Esophagus (tissue), 2 donors: Measurements from ENCODE around the gene OAF. TPM values are rescaled to one million over a fixed set of nuclear protein-coding genes. Genes with fewer than 3 reads are reported as not detected.
A peak's percentile ranks its signal among the peaks of the same experiment; 100 is the strongest.

ENCODE experiments used
- H3K27ac ChIP-seq, 2 donors: one replicate each; pipeline ENCODE4 v1.5.1; 2013; ENCODE audit warnings: low read depth in 2 of 2, mild to moderate bottlenecking in 2 of 2, inconsistent platforms in 1 of 2, low read length in 1 of 2, moderate library complexity in 1 of 2
- H3K27me3 ChIP-seq, 2 donors: one replicate each; pipeline ENCODE4 v1.6.1; 2013; ENCODE audit warnings: low read length in 2 of 2, control low read depth in 1 of 2, mild to moderate bottlenecking in 1 of 2; ENCODE audit not compliant: insufficient read depth in 2 of 2, control insufficient read depth in 1 of 2
- H3K36me3 ChIP-seq, 2 donors: one replicate each; pipeline ENCODE4 v1.6.1; 2013; ENCODE audit warnings: low read length in 1 of 2; ENCODE audit not compliant: control insufficient read depth in 2 of 2, insufficient read depth in 2 of 2
- H3K4me1 ChIP-seq, 2 donors: one replicate each; pipeline ENCODE4 v1.6.1; 2013; ENCODE audit warnings: low read length in 1 of 2; ENCODE audit not compliant: control insufficient read depth in 2 of 2, insufficient read depth in 2 of 2
- H3K4me3 ChIP-seq, 2 donors: one replicate each; pipeline ENCODE4 v1.5.1; 2013; ENCODE audit warnings: low read length in 2 of 2, mild to moderate bottlenecking in 2 of 2, low read depth in 1 of 2, moderate library complexity in 1 of 2
- H3K9me3 ChIP-seq, 2 donors: one replicate each; pipeline ENCODE4 v1.6.1; 2013; ENCODE audit warnings: mild to moderate bottlenecking in 2 of 2, low read depth in 1 of 2, low read length in 1 of 2, moderate library complexity in 1 of 2; ENCODE audit not compliant: control insufficient read depth in 2 of 2, insufficient read depth in 1 of 2
- WGBS, 2 donors: extraction: QIAGEN DNeasy Blood & Tissue Kit; methylation state at CpG; one replicate each; pipeline ENCODE4 v1.1.7; 2013; 5-methylcytosine and 5-hydroxymethylcytosine counted together
- polyA plus RNA-seq, 2 donors: library from polyadenylated mRNA; stranded (reverse); fragments of 200-250 nt; gene quantifications; one replicate each; pipeline ENCODE4 v1.2.3, GENCODE V29; 2013
- donor health status: healthy with polysubstance abuse.
- donor health status: Bipolar disorder and iron deficiency.

OAF gene
- polyA plus RNA-seq, 2 donors: 7.2 to 8.4 TPM

GRCh38 chr11:120198787-120199469, 11.9 kb upstream of the OAF start:
- Histone ChIP-seq H3K9me3 (no peaks in the 10 kb centered on the region), H3K4me3 (no peak overlapping the region), H3K36me3 (no peaks in the 10 kb centered on the region), H3K27me3 (no peaks in the 10 kb centered on the region), H3K4me1 (no peaks in the 10 kb centered on the region), H3K27ac (no peak overlapping the region)
- 79 to 90% methylated on average over 9 of the region's 9 CpGs for WGBS, 2 donors

GRCh38 chr11:120199613-120200012, 11.2 kb upstream of the OAF start:
- H3K9me3 ChIP-seq: no peaks in the 10 kb centered on the region
- H3K27ac ChIP-seq: no peak overlapping the region
- no peaks in the 10 kb centered on the region for H3K27me3 ChIP-seq
- no peak overlapping the region for H3K4me3 ChIP-seq
- peaks cover 0 to 2% of the 10 kb centered on the region in 2 donors for H3K4me1 ChIP-seq
- WGBS, 2 donors: 90% methylated on average over 9 of the region's 9 CpGs
- no peaks in the 10 kb centered on the region for H3K36me3 ChIP-seq

- H3K4me1 ChIP-seq: peaks cover 0 to 3% of the 10 kb centered on the region in 2 donors
- no peaks in the 10 kb centered on the region for H3K9me3 ChIP-seq
- no peak overlapping the region for H3K27ac ChIP-seq
- H3K4me3 ChIP-seq: no peak overlapping the region
- 62 to 82% methylated on average over 1 of the region's 1 CpG for WGBS, 2 donors
- H3K27me3 ChIP-seq: no peaks in the 10 kb centered on the region
- no peaks in the 10 kb centered on the region for H3K36me3 ChIP-seq
These were observed 10.2 kb upstream of the OAF start for GRCh38 chr11:120200677-120201076.

- no peaks in the 10 kb centered on the region for H3K27me3 ChIP-seq
- no peaks in the 10 kb centered on the region for H3K9me3 ChIP-seq
- H3K36me3 ChIP-seq: no peaks in the 10 kb centered on the region
- peaks cover 0 to 3% of the 10 kb centered on the region in 2 donors for H3K4me1 ChIP-seq
- H3K4me3 ChIP-seq: no peak overlapping the region
- WGBS, 2 donors: 62 to 63% methylated on average over 3 of the region's 3 CpGs
- no peak overlapping the region for H3K27ac ChIP-seq
These were observed 9.2 kb upstream of the OAF start for GRCh38 chr11:120201653-120202052.

- H3K27me3 ChIP-seq: no peaks in the 10 kb centered on the region
- no peak overlapping the region for H3K4me3 ChIP-seq
- WGBS, 2 donors: 82 to 84% methylated on average over 4 of the region's 4 CpGs
- no peaks in the 10 kb centered on the region for H3K9me3 ChIP-seq
- H3K4me1 ChIP-seq: peaks cover 0 to 8% of the 10 kb centered on the region in 2 donors
- H3K36me3 ChIP-seq: no peaks in the 10 kb centered on the region
- peak overlapping the region in 1 of 2 donors; percentile 3 for H3K27ac ChIP-seq
These were observed 7.2 kb upstream of the OAF start for GRCh38 chr11:120203626-120204025.

GRCh38 chr11:120205596-120206161, 5.2 kb upstream of the OAF start:
- Histone ChIP-seq H3K36me3 (no peaks in the 10 kb centered on the region), H3K4me1 (peaks cover 0 to 12% of the 10 kb centered on the region in 2 donors), H3K27me3 (no peaks in the 10 kb centered on the region), H3K27ac (no peak overlapping the region), H3K9me3 (no peaks in the 10 kb centered on the region), H3K4me3 (no peak overlapping the region)
- 80% methylated on average over 7 of the region's 7 CpGs for WGBS, 2 donors

GRCh38 chr11:120207512-120207911, 3.3 kb upstream of the OAF start:
- Histone ChIP-seq H3K4me3 (no peak overlapping the region), H3K27ac (peak overlapping the region in 1 of 2 donors; percentile 43), H3K4me1 (peaks cover 0 to 16% of the 10 kb centered on the region in 2 donors), H3K27me3 (no peaks in the 10 kb centered on the region), H3K9me3 (no peaks in the 10 kb centered on the region), H3K36me3 (no peaks in the 10 kb centered on the region)
- 80 to 83% methylated on average over 7 of the region's 7 CpGs for WGBS, 2 donors

- H3K27ac ChIP-seq: peak overlapping the region; percentile 43 to 72
- H3K36me3 ChIP-seq: no peaks in the 10 kb centered on the region
- H3K27me3 ChIP-seq: no peaks in the 10 kb centered on the region
- H3K4me3 ChIP-seq: no peak overlapping the region
- H3K4me1 ChIP-seq: peaks cover 0 to 16% of the 10 kb centered on the region in 2 donors
- H3K9me3 ChIP-seq: no peaks in the 10 kb centered on the region
- 48 to 61% methylated on average over 13 of the region's 13 CpGs for WGBS, 2 donors
These were observed 2.8 kb upstream of the OAF start for GRCh38 chr11:120208001-120208441.

GRCh38 chr11:120208777-120209176, 2.1 kb upstream of the OAF start:
- 38 to 46% methylated on average over 6 of the region's 6 CpGs for WGBS, 2 donors
- Histone ChIP-seq H3K27me3 (no peaks in the 10 kb centered on the region), H3K4me1 (peaks cover 0 to 16% of the 10 kb centered on the region in 2 donors), H3K27ac (peak overlapping the region in 1 of 2 donors; percentile 72), H3K9me3 (no peaks in the 10 kb centered on the region), H3K36me3 (no peaks in the 10 kb centered on the region), H3K4me3 (no peak overlapping the region)
